Astrocyte of the cerebellum (primary cell): ENCODE results near the gene APOA5.

ENCODE experiments used
- DNase-seq: peaks from one replicate; pipeline ENCODE4 v3.0.0-alpha.2; 2011; ENCODE audit warnings: low read depth
- H3K4me3 ChIP-seq: 2 replicates; pipeline ENCODE4 v1.5.1; 2011; ENCODE audit warnings: mild to moderate bottlenecking, low read depth, low read length, moderate library complexity
- CTCF ChIP-seq: IDR thresholded peaks from 2 replicates; pipeline ENCODE4 v1.5.1; 2012; ENCODE audit warnings: low read length, low read depth, moderate library complexity, mild to moderate bottlenecking; ENCODE audit errors: missing control alignments
- in situ Hi-C: cut with HindIII; loops from 2 replicates; pipeline ENCODE4 v1.10.0; 2017; ENCODE audit warnings: low sequenced_read_pairs

The APOA5 gene

GRCh38 chr11:116786326-116786725 lies 5.4 kb downstream of the APOA5 start:
- in situ Hi-C loops = no loop called here

DNA sequence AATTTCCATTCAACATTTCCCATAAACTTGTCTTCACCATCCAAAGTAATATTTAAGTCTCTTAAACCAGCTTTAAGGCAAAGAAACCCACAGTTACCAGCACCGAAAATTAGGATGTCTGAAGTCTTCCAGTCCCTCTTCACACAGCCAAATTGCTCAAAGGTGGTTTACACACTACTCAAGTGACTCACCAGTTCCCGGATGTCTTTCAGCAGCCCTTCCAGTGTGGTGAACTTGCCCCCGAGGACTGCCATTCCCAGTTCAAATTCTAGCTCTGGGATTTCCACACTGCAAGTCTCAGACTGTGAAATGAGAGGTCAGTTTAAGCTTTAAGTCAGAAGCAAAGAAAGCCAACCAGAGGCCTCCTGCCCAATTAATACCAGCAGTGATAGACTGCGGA lies 9.0 kb downstream of the APOA5 start:
- DNase-seq = no peak
- no peak overlapping the region for H3K4me3 ChIP-seq
- in situ Hi-C loops = no loop called here
- no peak for TF ChIP-seq CTCF

More at GRCh38 chr11:116786326-116786725, 5.4 kb downstream of the APOA5 start:
- TF ChIP-seq CTCF = no peak
- no peak for DNase-seq
- H3K4me3 ChIP-seq = no peak overlapping the region

- in situ Hi-C loops = no loop called here
- no peak for TF ChIP-seq CTCF
- DNase-seq = no peak
- H3K4me3 ChIP-seq = no peak overlapping the region
Observed at GRCh38 chr11:116778556-116778955, 13.1 kb downstream of the APOA5 start.

DNA sequence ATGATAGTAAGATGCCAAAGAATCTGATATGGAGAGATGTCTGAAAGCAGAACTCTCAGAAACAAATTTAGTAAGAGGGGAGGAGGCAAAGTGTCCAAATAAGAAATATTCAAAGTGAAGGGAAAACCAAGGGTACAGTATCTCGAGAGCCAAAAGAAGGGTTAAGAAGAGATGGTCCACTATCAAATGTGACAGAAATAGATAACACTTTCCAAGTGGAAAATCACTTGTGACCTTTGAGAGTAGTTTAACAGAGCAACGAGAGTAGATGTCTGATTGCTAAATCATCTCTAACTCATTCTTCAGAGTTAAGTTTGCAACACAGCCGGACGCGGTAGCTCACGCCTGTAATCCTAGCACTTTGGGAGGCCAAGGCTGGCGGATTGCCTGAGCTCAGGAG lies 14.6 kb downstream of the APOA5 start:
- in situ Hi-C loops = no loop called here
- TF ChIP-seq CTCF = no peak
- no peak for DNase-seq
- H3K4me3 ChIP-seq = no peak overlapping the region

- DNase-seq = no peak
- no peak overlapping the region for H3K4me3 ChIP-seq
- in situ Hi-C loops = no loop called here
- TF ChIP-seq CTCF = no peak
Observed at GRCh38 chr11:116776522-116776984, 15.1 kb downstream of the APOA5 start.

DNA sequence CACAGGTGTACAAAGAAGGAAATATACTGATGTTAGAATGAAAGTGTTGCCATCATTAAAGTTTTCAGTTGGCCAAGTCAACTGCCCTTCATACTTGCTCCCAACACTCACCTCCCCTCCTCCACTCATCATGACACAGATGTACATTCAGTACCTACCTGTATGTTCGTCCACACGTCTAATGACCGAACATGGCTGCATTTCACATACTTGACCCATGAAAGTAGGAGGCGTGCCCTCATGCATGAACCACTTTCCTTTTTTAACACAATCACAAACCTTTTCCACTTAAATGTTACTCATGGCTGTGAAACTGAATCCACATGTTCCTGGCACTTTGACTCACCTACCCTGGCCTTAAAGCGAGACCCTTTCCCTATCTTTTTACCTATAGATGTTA lies 15.7 kb downstream of the APOA5 start:
- TF ChIP-seq CTCF = no peak
- no peak for DNase-seq
- in situ Hi-C loops = no loop called here
- no peak overlapping the region for H3K4me3 ChIP-seq

DNA sequence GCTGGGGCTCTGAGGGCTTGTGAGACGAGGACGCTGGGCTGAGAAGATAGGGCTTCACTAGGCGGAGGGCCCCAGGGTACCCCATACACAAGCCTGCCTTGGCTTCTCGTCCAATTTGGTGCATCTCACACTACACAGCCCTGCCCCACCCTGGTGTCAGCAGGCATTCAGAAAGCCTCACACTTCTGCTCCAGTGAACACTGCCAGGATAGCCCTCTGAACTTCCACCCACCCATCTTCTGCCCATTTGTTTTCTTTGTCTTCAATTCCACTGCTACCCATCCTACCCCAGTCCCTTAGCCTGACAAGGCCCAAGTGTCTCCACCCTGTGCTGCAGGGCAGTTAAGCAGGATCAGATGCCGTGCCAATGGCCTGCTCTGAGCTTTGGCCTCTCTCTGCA lies 17.0 kb downstream of the APOA5 start:
- no peak for TF ChIP-seq CTCF
- DNase-seq = no peak
- H3K4me3 ChIP-seq = no peak overlapping the region
- in situ Hi-C loops = no loop called here
